Tibial nerve (tissue), 4 donors: ENCODE data around the gene SLC25A41. TPM values are rescaled to one million over a fixed set of nuclear protein-coding genes. Genes with fewer than 3 reads are reported as not detected.

Source experiments
- DNase-seq, 2 donors: peaks; one replicate each; pipeline ENCODE4 v3.0.0-alpha.2; 2019; ENCODE audit warnings: low spot score in 2 of 2
- H3K27ac ChIP-seq, 4 donors: fragments of 200-600 bp; sonication (generic) in 3 of 4; one replicate each; pipeline ENCODE4 v1.5.1; 2017 to 2019; ENCODE audit warnings: mild to moderate bottlenecking in 1 of 4
- H3K27me3 ChIP-seq, 2 donors: fragments of 200-600 bp; sonication (generic) in 1 of 2; one replicate each; pipeline versions ENCODE4 v1.5.1 to v1.6.0; 2017 to 2019
- H3K36me3 ChIP-seq, 3 donors: fragments of 200-600 bp; sonication (generic); one replicate each; pipeline ENCODE4 v1.5.1; 2018 to 2019
- H3K4me1 ChIP-seq, 4 donors: fragments of 200-600 bp; sonication (generic) in 3 of 4; one replicate each; pipeline ENCODE4 v1.5.1; 2017 to 2019
- H3K4me3 ChIP-seq, 4 donors: fragments of 200-600 bp; sonication (generic) in 3 of 4; one replicate each; pipeline ENCODE4 v1.5.1; 2017 to 2019; ENCODE audit warnings: mild to moderate bottlenecking in 1 of 4, moderate library complexity in 1 of 4
- H3K9me3 ChIP-seq, 4 donors: fragments of 200-600 bp; sonication (generic) in 3 of 4; one replicate each; pipeline ENCODE4 v1.5.1; 2017 to 2019
- EP300 ChIP-seq, 2 donors: sonication (generic); formaldehyde crosslinking; IDR thresholded peaks; one replicate each; pipeline ENCODE4 v1.6.1; 2017; ENCODE audit warnings: antibody characterized with exemption in 2 of 2, mild to moderate bottlenecking in 1 of 2
- POLR2A ChIP-seq, 2 donors: fragments of 450-650 bp; IDR thresholded peaks; one replicate each; pipeline ENCODE4 v1.6.1; 2017; ENCODE audit warnings: antibody characterized with exemption in 2 of 2, mild to moderate bottlenecking in 2 of 2, moderate library complexity in 2 of 2
- WGBS, 2 donors: methylation state at CpG; one replicate each; pipeline ENCODE4 v1.1.5; 2018; 5-methylcytosine and 5-hydroxymethylcytosine counted together
- total RNA-seq, 4 donors: library from RNA; depleted of rRNA; stranded (reverse); fragments of >200 nt; gene quantifications; one replicate each; pipeline ENCODE4 v1.1.0, GENCODE V29; 2016
- TF ChIP-seq, protein P1 (sequence below), 5 experiments: fragments of 200-600 bp in 3 of 5; fragments of 450-650 bp in 2 of 5; sonication (generic) in 3 of 5; IDR thresholded peaks; one replicate each; pipeline ENCODE4 v1.5.1; 2016 to 2019; ENCODE audit warnings: antibody characterized with exemption in 5 of 5, mild to moderate bottlenecking in 3 of 5, moderate library complexity in 2 of 5

Gene SLC25A41
- total RNA-seq, 4 donors from 2014 or later, result 0.63 TPM; not detected in 3

GRCh38 chr19:6384381-6384780 lies 49.2 kb downstream of the SLC25A41 start:
- H3K4me3 ChIP-seq, result no peak overlapping the region
- H3K4me1 ChIP-seq, result no peaks in the 10 kb centered on the region
- H3K27ac ChIP-seq, result no peak overlapping the region
- no peaks in the 10 kb centered on the region for H3K27me3 ChIP-seq
- H3K36me3 ChIP-seq, result peaks cover 12 to 100% (median 38%) of the 10 kb centered on the region in 3 donors
- peaks cover 0 to 11% (median 0%) of the 10 kb centered on the region in 4 donors for H3K9me3 ChIP-seq
- no peak for DNase-seq
- TF ChIP-seq, protein P1, sequence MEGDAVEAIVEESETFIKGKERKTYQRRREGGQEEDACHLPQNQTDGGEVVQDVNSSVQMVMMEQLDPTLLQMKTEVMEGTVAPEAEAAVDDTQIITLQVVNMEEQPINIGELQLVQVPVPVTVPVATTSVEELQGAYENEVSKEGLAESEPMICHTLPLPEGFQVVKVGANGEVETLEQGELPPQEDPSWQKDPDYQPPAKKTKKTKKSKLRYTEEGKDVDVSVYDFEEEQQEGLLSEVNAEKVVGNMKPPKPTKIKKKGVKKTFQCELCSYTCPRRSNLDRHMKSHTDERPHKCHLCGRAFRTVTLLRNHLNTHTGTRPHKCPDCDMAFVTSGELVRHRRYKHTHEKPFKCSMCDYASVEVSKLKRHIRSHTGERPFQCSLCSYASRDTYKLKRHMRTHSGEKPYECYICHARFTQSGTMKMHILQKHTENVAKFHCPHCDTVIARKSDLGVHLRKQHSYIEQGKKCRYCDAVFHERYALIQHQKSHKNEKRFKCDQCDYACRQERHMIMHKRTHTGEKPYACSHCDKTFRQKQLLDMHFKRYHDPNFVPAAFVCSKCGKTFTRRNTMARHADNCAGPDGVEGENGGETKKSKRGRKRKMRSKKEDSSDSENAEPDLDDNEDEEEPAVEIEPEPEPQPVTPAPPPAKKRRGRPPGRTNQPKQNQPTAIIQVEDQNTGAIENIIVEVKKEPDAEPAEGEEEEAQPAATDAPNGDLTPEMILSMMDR (IDR thresholded peaks at IDR 0.05), result no peak
- 86 to 92% methylated on average over 4 of the region's 4 CpGs for WGBS, 2 donors

GRCh38 chr19:6383188-6383587 lies 50.4 kb downstream of the SLC25A41 start:
- TF ChIP-seq POLR2A (IDR thresholded peaks at IDR 0.05) (no peak), EP300 (IDR thresholded peaks at IDR 0.05) (no peak)
- TF ChIP-seq, protein P1 (IDR thresholded peaks at IDR 0.05), result no peak
- 95 to 96% methylated on average over 19 of the region's 19 CpGs for WGBS, 2 donors
- H3K27me3 ChIP-seq, result no peaks in the 10 kb centered on the region
- H3K36me3 ChIP-seq, result peaks cover 8 to 100% (median 26%) of the 10 kb centered on the region in 3 donors
- no peak for DNase-seq
- H3K4me1 ChIP-seq, result peaks cover 0 to 2% (median 0%) of the 10 kb centered on the region in 4 donors
- H3K27ac ChIP-seq, result no peak overlapping the region
- H3K9me3 ChIP-seq, result peaks cover 0 to 11% (median 0%) of the 10 kb centered on the region in 4 donors
- H3K4me3 ChIP-seq, result no peak overlapping the region

DNA sequence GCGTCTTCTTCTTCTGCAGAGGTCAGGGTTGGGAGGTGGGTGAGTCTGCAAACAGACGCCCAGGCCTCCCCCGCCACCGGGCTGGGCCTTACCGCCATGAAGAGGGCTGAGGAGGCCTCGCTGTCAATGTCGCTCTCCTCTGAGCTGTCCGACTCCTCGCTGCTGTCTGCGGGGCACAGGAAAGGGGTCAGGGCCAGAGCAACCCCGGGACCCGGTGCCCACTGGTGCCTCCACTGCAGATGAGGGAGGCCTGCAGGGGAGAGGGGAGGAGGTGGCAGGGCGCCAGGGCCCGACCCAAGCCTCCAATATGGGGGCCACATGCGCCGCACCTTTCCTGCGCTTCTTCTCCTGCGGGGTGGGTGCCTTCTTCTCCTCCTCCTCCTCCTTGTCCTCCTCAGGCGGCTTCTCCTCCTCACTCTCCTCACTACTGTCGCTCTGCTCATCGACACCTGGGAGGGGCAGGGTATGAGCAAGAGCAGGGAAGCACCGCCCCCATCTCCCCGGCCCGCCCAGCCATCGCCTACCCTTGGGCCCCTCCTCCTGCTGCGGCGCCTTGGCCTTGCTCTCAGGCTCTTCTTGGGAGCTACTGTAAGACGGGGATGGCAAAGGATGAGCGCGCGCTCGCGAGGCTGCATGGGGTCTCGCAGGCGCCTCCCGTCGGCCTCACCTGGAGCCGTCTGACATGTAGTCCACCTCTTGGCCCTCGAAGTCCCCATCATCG lies 52.4 kb downstream of the SLC25A41 start:
- Histone ChIP-seq H3K4me3 (no peak overlapping the region), H3K36me3 (peaks cover 2 to 84% (median 26%) of the 10 kb centered on the region in 3 donors), H3K9me3 (peaks cover 0 to 11% (median 0%) of the 10 kb centered on the region in 4 donors), H3K4me1 (peaks cover 0 to 21% (median 2%) of the 10 kb centered on the region in 4 donors), H3K27me3 (no peaks in the 10 kb centered on the region), H3K27ac (no peak overlapping the region)
- TF ChIP-seq, protein P1 (IDR thresholded peaks at IDR 0.05), result no peak
- TF ChIP-seq POLR2A (IDR thresholded peaks at IDR 0.05) (no peak), EP300 (IDR thresholded peaks at IDR 0.05) (no peak)
- WGBS, 2 donors, result 95% methylated on average over 38 to 39 of the region's 40 CpGs
- no peak for DNase-seq

GRCh38 chr19:6379744-6380143 lies 53.8 kb downstream of the SLC25A41 start:
- DNase-seq, result no peak
- H3K27me3 ChIP-seq, result no peaks in the 10 kb centered on the region
- peaks cover 0 to 11% (median 0%) of the 10 kb centered on the region in 4 donors for H3K9me3 ChIP-seq
- 95 to 97% methylated on average over 3 of the region's 3 CpGs for WGBS, 2 donors
- peaks cover 0 to 34% (median 3%) of the 10 kb centered on the region in 4 donors for H3K4me1 ChIP-seq
- no peak for TF ChIP-seq EP300 (IDR thresholded peaks at IDR 0.05)
- no peak for TF ChIP-seq POLR2A (IDR thresholded peaks at IDR 0.05)
- TF ChIP-seq, protein P1 (IDR thresholded peaks at IDR 0.05), result no peak
- H3K4me3 ChIP-seq, result no peak overlapping the region
- no peak overlapping the region for H3K27ac ChIP-seq
- peaks cover 2 to 83% (median 26%) of the 10 kb centered on the region in 3 donors for H3K36me3 ChIP-seq

DNA sequence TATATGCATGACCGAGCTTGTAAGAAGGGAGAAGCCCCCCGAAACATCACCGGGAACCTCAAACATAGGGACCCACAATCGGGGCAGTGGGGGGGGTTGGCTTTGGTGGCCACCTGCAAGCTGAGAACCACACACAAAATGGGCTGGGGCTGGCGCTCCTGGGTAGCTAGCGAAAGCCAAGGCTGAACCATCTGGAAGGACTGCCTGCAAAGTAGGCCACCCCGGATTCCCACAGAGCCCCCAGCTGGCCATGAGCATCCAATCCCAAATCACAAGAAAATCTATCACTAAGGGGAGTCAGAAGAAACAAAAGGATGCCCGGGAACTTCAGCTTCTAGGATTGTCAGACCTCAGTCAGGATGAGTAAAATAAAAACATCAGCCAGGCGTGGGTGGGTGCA lies 55.1 kb downstream of the SLC25A41 start:
- H3K27me3 ChIP-seq, result no peaks in the 10 kb centered on the region
- no peak for DNase-seq
- H3K4me3 ChIP-seq, result no peak overlapping the region
- WGBS, 2 donors, result 76 to 83% methylated on average over 9 of the region's 9 CpGs
- H3K9me3 ChIP-seq, result peaks cover 0 to 11% (median 0%) of the 10 kb centered on the region in 4 donors
- peak overlapping the region in 2 of 4 donors; percentile 16 to 31 for H3K27ac ChIP-seq
- H3K36me3 ChIP-seq, result peaks cover 2 to 76% (median 25%) of the 10 kb centered on the region in 3 donors
- peaks cover 0 to 46% (median 12%) of the 10 kb centered on the region in 4 donors for H3K4me1 ChIP-seq
- TF ChIP-seq POLR2A (IDR thresholded peaks at IDR 0.05) (no peak), EP300 (IDR thresholded peaks at IDR 0.05) (no peak)
- TF ChIP-seq, protein P1 (IDR thresholded peaks at IDR 0.05), result no peak
